Measurements from ENCODE around the gene RIN1.
A peak's percentile ranks its signal among the peaks of the same experiment; 100 is the strongest.
"Not testable (repeated sequence)": the region's sequence is repeated elsewhere in the genome, so short reads cannot be mapped to it uniquely, and the experiment has no call there.

The RIN1 gene

GRCh38 chr11:66333896-66334604 lies 2.2 kb downstream of the RIN1 start:
- DNase-seq: no peak

GRCh38 chr11:66333220-66333877 lies 2.9 kb downstream of the RIN1 start:
- DNase-seq: no peak

GRCh38 chr11:66332371-66333219 lies 3.6 kb downstream of the RIN1 start:
- DNase-seq: no peak

- DNase-seq: no peak
Observed at GRCh38 chr11:66331542-66332370, 4.5 kb downstream of the RIN1 start.

GRCh38 chr11:66330931-66331330 lies 5.3 kb downstream of the RIN1 start:
- no peak for DNase-seq

- no peak for DNase-seq
Observed at GRCh38 chr11:66329165-66329673, 7.0 kb downstream of the RIN1 start.

GRCh38 chr11:66328302-66329144 lies 7.7 kb downstream of the RIN1 start:
- peak; percentile 80 for DNase-seq

GRCh38 chr11:66328031-66328301 lies 8.3 kb downstream of the RIN1 start:
- no peak for DNase-seq

- DNase-seq: no peak
Observed at GRCh38 chr11:66327171-66328030, 8.8 kb downstream of the RIN1 start.

- no peak for DNase-seq
Observed at GRCh38 chr11:66326261-66327111, 9.7 kb downstream of the RIN1 start.

- no peak for DNase-seq
Observed at GRCh38 chr11:66325263-66325671, 11.0 kb downstream of the RIN1 start.

- no peak for DNase-seq
Observed at GRCh38 chr11:66324664-66325063, 11.6 kb downstream of the RIN1 start.

- DNase-seq: no peak
Observed at GRCh38 chr11:66323684-66324083, 12.6 kb downstream of the RIN1 start.

GRCh38 chr11:66322732-66323427 lies 13.4 kb downstream of the RIN1 start:
- no peak for DNase-seq

- no peak for DNase-seq
Observed at GRCh38 chr11:66321606-66322005, 14.6 kb downstream of the RIN1 start.

- not testable (repeated sequence) for DNase-seq
Observed at GRCh38 chr11:66320748-66321147, 15.5 kb downstream of the RIN1 start.

GRCh38 chr11:66320289-66320688 lies 15.9 kb downstream of the RIN1 start:
- DNase-seq: not testable (repeated sequence)

GRCh38 chr11:66318600-66318970 lies 17.6 kb downstream of the RIN1 start:
- no peak for DNase-seq

Data from suppressor macrophage treated with lipopolysaccharide for 4 hours (primary cell).